GM12878 (cell line): ENCODE measurements around the gene GCC2. TPM values are rescaled to one million over a fixed set of nuclear protein-coding genes. Genes with fewer than 3 reads are reported as not detected.

Experiments used
- ATF7 ChIP-seq: fragments of 450-650 bp; IDR thresholded peaks from 2 replicates; pipeline ENCODE4 v1.6.1; 2016; ENCODE audit warnings: low read depth, mild to moderate bottlenecking
- DPF2 ChIP-seq: fragments of 450-650 bp; IDR thresholded peaks from 2 replicates; pipeline ENCODE4 v1.6.1; 2017; ENCODE audit warnings: mild to moderate bottlenecking
- FOS ChIP-seq: IDR thresholded peaks from 3 replicates; pipeline ENCODE4 v1.6.1; 2011; ENCODE audit warnings: borderline replicate concordance; ENCODE audit not compliant: insufficient read length; ENCODE audit errors: extremely low read depth
- FOXK2 ChIP-seq: fragments of 450-650 bp; IDR thresholded peaks from 2 replicates; pipeline ENCODE4 v1.6.1; 2017; ENCODE audit warnings: mild to moderate bottlenecking, moderate library complexity
- GATAD2B ChIP-seq: fragments of 450-650 bp; conservative IDR thresholded peaks from 2 replicates; pipeline ENCODE4 v1.6.1; 2017; ENCODE audit warnings: low read depth, mild to moderate bottlenecking, moderate library complexity
- IKZF1 ChIP-seq: fragments of 450-650 bp; conservative IDR thresholded peaks from 2 replicates; pipeline ENCODE4 v1.6.1; 2017; ENCODE audit warnings: antibody characterized with exemption, mild to moderate bottlenecking
- JUNB ChIP-seq: IDR thresholded peaks from 2 replicates; pipeline ENCODE4 v1.6.1; 2016; ENCODE audit warnings: antibody characterized with exemption, mild to moderate bottlenecking
- JUND ChIP-seq: IDR thresholded peaks from 2 replicates; pipeline ENCODE4 v1.6.1; 2012; ENCODE audit warnings: low read depth, mild to moderate bottlenecking, low read length, improper control_type of control experiment, moderate library complexity
- NR2C1 ChIP-seq: fragments of 450-650 bp; IDR thresholded peaks from 2 replicates; pipeline ENCODE4 v1.6.1; 2017; ENCODE audit warnings: antibody characterized with exemption, mild to moderate bottlenecking, moderate library complexity
- RAD51 ChIP-seq: fragments of 450-650 bp; IDR thresholded peaks from 2 replicates; pipeline ENCODE4 v1.6.1; 2016; ENCODE audit warnings: moderate library complexity, mild to moderate bottlenecking, inconsistent platforms
- TARDBP ChIP-seq: IDR thresholded peaks from 2 replicates; pipeline ENCODE4 v1.6.1; 2016; ENCODE audit warnings: borderline replicate concordance
- WRNIP1 ChIP-seq: IDR thresholded peaks from 2 replicates; pipeline ENCODE4 v1.6.1; 2011; ENCODE audit warnings: low read depth, low read length, improper control_type of control experiment, borderline replicate concordance
- ZNF24 ChIP-seq: fragments of 450-650 bp; IDR thresholded peaks from 2 replicates; pipeline ENCODE4 v1.6.1; 2017; ENCODE audit warnings: antibody characterized with exemption, mild to moderate bottlenecking
- ZNF274 ChIP-seq: IDR thresholded peaks from one replicate; pipeline ENCODE4 v1.8.0; 2011; ENCODE audit not compliant: insufficient read length, insufficient read depth
- polyA plus RNA-seq, 11 experiments: library from polyadenylated mRNA; depleted of rRNA in 4 of 11; unstranded in 6 of 11; stranded (reverse) in 5 of 11; fragments of >200 nt; fragmentation: Nextera tagmentation in 4 of 11; fragmentation: Illumina TruSeq in 1 of 11; extraction: Ambion mirVana in 4 of 11; extraction: Trizol in 1 of 11; gene quantifications; 1 replicate in 1 of 11; 2 replicates in 10 of 11; pipeline versions ENCODE4 v1.2.1 to v1.2.3, GENCODE V29; 2011 to 2016; ENCODE audit warnings: inconsistent platforms in 2 of 11, missing spikeins in 2 of 11, low read depth in 1 of 11
- total RNA-seq, 4 experiments: library from RNA; depleted of rRNA in 3 of 4; stranded (reverse); fragments of >200 nt in 3 of 4; fragmentation: Illumina TruSeq in 1 of 4; extraction: Trizol in 1 of 4; gene quantifications; 2 replicates each; pipeline versions ENCODE4 v1.2.1 to v1.2.3, GENCODE V29; 2013 to 2021
- TF ChIP-seq, protein P1 (sequence below): fragments of 450-650 bp; conservative IDR thresholded peaks from 2 replicates; pipeline ENCODE4 v1.6.1; 2017; ENCODE audit warnings: mild to moderate bottlenecking, moderate library complexity
- TF ChIP-seq, protein P2 (sequence below): fragments of 450-650 bp; formaldehyde crosslinking; IDR thresholded peaks from 2 replicates; pipeline ENCODE4 v1.5.0; 2022; ENCODE audit warnings: mild to moderate bottlenecking, missing genetic modification characterization
- TF ChIP-seq, protein P3 (sequence below): fragments of 150-350 bp; IDR thresholded peaks from 2 replicates; pipeline ENCODE4 v1.6.1; 2016; ENCODE audit warnings: low read depth, low read length
- TF ChIP-seq, protein P4 (sequence below): IDR thresholded peaks from 2 replicates; pipeline ENCODE4 v1.6.1; 2011; ENCODE audit warnings: mild to moderate bottlenecking, low read depth, low read length, moderate library complexity; ENCODE audit not compliant: insufficient replicate concordance

The GCC2 gene
- total and polyA plus RNA-seq, 10 of the 15 experiments (the other 5 are each of a cell fraction or from before 2014, with no cell fraction given), result 11.8 to 35.5 (median 25.4) TPM

DNA sequence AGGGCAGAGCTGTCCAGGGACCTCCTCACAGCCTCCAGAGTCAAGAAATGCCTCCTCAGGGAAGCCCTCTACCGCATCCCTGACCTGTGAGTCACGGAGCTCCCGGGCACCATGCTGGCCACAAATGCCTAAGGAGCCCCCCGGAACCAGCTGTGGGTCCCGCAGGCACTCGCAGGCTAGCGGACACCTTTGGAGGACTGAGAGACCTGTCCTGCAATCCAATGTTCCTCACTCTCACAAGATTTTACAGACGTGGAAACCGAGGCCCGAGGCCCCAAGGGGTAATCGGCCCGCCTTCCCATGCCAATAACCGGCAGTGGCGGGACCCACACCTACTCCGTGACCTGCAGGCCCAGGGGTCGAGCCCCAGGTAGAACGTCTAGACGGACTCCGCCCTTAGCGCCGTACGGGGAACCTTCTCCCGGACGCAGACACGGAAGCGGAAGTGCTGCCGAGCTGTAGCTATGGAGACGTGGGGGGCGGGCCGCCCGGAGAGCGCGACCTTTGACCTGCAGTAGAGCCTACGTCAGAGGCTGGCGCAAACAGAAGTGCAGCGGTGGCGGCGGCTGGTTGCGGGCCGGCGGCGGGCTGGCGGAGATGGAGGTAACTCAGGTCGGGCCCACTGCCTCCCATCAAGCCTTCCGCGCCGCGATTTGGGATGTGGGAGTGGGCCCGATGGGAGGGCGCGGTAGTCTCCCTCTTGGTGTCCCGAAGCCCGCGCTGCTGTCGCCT is at the start of gene GCC2 (continued):
- TF ChIP-seq, protein P1, sequence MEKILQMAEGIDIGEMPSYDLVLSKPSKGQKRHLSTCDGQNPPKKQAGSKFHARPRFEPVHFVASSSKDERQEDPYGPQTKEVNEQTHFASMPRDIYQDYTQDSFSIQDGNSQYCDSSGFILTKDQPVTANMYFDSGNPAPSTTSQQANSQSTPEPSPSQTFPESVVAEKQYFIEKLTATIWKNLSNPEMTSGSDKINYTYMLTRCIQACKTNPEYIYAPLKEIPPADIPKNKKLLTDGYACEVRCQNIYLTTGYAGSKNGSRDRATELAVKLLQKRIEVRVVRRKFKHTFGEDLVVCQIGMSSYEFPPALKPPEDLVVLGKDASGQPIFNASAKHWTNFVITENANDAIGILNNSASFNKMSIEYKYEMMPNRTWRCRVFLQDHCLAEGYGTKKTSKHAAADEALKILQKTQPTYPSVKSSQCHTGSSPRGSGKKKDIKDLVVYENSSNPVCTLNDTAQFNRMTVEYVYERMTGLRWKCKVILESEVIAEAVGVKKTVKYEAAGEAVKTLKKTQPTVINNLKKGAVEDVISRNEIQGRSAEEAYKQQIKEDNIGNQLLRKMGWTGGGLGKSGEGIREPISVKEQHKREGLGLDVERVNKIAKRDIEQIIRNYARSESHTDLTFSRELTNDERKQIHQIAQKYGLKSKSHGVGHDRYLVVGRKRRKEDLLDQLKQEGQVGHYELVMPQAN, result peak; percentile 65
- TF ChIP-seq NR2C1 (peak; percentile 98), ATF7 (0 out of 2 replicates have a peak, but pooled peaks have one; percentile 43), ZNF24 (no peak), JUND (no peak), FOS (no peak), IKZF1 (peak; percentile 64), TARDBP (peak; percentile 39; the same call in 1 of the 2 replicates), GATAD2B (peak; percentile 82; the same call in 1 of the 2 replicates), WRNIP1 (no peak), RAD51 (no peak), DPF2 (peak; percentile 66), FOXK2 (no peak), JUNB (no peak), ZNF274 (no peak)
- TF ChIP-seq, protein P2, sequence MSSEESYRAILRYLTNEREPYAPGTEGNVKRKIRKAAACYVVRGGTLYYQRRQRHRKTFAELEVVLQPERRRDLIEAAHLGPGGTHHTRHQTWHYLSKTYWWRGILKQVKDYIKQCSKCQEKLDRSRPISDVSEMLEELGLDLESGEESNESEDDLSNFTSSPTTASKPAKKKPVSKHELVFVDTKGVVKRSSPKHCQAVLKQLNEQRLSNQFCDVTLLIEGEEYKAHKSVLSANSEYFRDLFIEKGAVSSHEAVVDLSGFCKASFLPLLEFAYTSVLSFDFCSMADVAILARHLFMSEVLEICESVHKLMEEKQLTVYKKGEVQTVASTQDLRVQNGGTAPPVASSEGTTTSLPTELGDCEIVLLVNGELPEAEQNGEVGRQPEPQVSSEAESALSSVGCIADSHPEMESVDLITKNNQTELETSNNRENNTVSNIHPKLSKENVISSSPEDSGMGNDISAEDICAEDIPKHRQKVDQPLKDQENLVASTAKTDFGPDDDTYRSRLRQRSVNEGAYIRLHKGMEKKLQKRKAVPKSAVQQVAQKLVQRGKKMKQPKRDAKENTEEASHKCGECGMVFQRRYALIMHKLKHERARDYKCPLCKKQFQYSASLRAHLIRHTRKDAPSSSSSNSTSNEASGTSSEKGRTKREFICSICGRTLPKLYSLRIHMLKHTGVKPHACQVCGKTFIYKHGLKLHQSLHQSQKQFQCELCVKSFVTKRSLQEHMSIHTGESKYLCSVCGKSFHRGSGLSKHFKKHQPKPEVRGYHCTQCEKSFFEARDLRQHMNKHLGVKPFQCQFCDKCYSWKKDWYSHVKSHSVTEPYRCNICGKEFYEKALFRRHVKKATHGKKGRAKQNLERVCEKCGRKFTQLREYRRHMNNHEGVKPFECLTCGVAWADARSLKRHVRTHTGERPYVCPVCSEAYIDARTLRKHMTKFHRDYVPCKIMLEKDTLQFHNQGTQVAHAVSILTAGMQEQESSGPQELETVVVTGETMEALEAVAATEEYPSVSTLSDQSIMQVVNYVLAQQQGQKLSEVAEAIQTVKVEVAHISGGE, result peak; percentile 73
- TF ChIP-seq, protein P3, sequence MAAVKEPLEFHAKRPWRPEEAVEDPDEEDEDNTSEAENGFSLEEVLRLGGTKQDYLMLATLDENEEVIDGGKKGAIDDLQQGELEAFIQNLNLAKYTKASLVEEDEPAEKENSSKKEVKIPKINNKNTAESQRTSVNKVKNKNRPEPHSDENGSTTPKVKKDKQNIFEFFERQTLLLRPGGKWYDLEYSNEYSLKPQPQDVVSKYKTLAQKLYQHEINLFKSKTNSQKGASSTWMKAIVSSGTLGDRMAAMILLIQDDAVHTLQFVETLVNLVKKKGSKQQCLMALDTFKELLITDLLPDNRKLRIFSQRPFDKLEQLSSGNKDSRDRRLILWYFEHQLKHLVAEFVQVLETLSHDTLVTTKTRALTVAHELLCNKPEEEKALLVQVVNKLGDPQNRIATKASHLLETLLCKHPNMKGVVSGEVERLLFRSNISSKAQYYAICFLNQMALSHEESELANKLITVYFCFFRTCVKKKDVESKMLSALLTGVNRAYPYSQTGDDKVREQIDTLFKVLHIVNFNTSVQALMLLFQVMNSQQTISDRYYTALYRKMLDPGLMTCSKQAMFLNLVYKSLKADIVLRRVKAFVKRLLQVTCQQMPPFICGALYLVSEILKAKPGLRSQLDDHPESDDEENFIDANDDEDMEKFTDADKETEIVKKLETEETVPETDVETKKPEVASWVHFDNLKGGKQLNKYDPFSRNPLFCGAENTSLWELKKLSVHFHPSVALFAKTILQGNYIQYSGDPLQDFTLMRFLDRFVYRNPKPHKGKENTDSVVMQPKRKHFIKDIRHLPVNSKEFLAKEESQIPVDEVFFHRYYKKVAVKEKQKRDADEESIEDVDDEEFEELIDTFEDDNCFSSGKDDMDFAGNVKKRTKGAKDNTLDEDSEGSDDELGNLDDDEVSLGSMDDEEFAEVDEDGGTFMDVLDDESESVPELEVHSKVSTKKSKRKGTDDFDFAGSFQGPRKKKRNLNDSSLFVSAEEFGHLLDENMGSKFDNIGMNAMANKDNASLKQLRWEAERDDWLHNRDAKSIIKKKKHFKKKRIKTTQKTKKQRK, result no peak
- TF ChIP-seq, protein P4, sequence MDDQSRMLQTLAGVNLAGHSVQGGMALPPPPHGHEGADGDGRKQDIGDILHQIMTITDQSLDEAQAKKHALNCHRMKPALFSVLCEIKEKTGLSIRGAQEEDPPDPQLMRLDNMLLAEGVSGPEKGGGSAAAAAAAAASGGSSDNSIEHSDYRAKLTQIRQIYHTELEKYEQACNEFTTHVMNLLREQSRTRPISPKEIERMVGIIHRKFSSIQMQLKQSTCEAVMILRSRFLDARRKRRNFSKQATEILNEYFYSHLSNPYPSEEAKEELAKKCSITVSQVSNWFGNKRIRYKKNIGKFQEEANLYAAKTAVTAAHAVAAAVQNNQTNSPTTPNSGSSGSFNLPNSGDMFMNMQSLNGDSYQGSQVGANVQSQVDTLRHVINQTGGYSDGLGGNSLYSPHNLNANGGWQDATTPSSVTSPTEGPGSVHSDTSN, result no peak
